GM21447 (cell line): ENCODE data around the gene CERKL.

Source experiments
- ATAC-seq: cut with Tn5 transposase; IDR thresholded peaks from one replicate; pipeline ENCODE4 v1.9.1; 2021; ENCODE audit not compliant: unreplicated experiment

The CERKL gene

DNA sequence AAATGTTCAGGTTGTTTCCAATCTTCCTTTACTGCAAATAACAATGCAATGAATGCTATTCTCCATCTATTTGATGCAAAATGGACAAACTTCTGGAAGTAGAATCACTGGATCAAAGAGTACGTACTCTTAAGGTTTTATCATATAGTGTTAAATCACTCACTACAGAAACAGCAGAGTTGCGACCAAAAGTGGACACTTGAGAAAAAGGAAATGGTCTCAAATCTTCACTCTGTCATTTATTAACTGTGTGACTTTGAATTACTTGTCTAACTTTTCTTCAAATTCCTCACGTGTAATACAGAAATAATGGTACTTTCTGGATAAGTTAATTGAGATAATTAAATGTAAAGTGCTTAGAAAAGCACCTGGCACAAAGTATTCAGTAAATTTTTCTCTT is 78.1 kb downstream of the CERKL start:
- ATAC-seq, result no peak

DNA sequence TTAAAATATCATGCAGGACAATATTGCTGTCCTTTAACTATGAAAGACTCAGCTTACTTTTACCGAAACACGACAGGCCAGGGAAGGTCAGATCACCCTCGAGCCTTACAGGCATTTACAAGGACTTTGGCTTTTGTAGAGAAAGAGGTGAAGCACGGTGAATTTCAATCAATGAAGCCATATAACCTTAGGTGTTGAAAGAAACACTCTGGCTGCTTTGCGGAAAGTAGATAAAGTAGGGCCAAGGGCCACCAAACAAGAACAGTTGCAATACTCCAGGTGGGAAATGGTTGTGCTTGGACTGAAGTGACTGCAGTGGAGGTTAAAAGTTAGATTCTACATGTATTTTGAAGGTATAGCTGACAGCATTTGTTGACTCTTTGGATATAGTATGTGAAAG is 80.5 kb downstream of the CERKL start:
- no peak for ATAC-seq

DNA sequence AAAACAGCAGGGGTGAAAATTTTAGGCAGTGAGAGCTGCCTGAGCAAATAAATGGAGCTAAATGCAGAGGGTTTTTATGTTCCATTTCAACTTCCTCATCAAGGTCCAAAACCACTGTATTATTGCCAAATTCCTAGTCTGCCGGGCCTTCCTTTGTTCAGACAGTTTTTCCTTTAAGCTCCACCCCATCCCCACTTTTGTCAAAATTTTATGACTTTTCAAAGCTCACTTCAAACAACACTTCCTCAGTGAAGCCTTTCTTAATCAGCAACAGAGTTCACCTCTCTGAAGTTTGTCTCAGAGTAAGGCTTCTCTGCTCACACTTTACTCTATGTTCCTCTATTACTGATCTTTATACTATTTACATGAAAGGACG is 81.3 kb downstream of the CERKL start:
- no peak for ATAC-seq

DNA sequence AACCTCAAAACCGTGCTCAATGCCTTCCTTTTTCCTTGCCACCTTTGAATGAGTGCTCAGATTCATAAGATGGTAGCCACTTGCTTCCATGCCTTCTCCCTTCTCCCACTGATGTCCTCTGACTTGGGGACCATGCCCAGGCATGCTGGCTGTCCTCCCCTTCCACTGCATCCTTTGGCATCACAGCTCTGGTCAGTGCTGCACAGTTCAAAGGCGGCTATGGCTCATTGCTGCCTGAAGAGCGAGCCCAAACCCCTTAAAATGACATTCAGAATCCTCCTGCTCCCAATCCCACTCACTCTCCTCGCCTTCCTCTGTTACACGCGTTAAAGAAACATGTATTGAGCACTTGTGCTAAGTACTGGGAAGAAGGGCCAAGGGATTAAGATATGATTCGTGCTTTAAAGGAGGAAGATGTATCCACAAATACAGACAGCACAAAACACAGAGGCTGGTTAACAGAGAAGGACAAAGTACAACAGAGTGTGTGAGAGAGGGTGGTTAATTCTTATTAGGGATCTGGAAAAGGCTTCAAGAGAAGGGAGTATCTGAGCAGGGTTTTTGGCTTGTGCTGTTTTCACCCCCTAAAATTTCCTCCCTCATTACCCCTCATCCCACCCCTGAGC is 81.8 kb downstream of the CERKL start:
- ATAC-seq, result no peak

DNA sequence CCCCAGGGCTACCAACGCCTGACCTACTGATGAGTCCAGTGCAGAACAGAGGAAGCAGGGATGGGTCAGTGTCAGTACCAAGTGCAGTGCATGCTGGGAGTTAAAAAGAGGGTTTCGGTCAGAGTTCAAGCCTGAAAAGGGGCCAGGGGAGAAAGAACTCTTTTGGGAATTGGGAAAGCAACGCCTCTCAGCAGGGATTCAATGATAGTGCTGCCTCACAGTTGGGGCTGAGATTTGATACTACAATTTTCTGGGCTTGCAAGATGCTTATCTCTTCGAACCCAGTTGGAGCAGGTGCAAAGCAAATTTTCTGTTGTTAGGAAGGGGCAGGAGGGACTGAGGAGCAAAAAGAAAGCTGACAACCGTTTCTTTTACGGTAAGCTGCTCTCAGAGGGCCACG is 82.6 kb downstream of the CERKL start:
- ATAC-seq, result no peak

DNA sequence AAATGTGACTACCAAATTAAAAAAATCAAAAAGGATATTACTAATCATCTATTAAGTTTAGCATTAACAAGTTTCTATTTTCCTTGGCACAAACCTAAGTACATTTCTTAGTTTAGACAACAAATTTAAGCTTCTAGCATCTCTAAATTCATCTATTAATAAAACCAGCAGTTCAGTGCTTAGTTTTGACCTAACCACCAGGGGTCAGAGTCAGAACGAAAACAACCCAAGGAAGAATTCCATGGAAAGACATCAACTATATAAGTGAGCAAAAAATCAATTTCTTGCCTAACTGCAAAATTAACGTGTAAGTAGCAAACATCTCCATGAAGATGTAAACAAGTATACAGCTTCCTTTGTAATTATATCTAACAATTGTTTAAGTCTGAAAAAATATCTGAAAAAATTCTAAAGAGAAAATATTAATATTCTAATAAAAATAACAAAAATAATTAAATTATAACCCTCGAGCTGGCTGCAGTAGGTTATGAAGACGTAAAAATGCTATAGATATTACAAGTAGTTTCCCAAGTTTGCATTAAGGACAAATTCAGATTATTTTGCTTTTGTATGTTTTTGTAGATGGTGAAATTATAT is 83.7 kb downstream of the CERKL start:
- ATAC-seq, result no peak

DNA sequence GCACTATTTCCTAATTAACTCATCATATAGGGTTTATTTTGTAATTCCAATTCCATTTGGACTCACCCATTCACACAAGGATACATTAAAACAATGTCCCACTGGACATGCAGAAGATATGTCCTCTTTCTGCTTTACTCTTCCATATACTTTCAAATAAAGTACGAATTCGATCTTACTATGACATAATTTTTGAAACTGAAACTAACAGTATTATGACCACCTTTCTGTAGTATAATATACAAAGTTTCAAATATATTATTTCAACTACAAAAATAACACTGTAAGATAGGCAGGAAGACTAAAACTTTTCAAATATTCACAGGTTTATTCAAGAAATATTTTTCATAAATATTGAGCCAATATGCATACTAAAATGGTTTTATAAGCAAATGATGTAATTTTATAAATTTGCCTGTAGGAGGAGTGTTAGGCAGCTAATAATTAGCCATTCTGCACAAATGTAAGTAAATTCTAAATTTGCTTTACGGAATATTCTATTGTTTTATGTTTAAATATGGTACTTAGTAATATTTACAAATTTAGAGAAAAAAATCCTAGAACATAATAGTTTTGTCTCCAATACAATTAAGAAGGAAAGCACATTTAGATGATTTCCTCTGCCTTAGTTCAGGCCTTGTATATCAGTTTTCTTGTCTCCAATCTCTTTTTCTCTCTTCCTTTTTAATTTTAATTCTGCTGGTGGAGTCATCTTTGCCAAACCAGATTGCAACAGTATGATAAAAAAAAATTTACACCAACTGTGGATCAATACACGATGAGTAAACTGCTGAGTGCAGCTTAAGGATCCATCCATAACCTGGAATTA is 85.9 kb downstream of the CERKL start:
- ATAC-seq, result no peak

DNA sequence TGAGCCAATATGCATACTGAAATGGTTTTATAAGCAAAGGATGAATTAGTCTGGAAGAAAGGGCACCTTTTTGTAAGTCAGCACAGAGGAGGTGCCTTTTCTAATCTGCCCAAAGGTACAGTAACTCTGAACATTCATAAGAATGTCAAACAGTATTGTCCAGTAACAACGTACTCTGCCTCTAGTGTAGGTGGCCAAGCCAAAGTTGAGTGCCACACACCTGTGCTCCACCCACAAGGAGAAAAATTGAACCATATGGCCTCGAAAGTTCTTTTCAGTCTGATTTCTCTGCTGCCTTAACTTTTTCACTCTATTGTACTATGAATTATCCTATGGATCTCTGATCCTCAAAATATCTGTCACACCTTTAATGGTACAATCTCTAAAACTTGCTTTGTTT is 86.8 kb downstream of the CERKL start:
- no peak for ATAC-seq

DNA sequence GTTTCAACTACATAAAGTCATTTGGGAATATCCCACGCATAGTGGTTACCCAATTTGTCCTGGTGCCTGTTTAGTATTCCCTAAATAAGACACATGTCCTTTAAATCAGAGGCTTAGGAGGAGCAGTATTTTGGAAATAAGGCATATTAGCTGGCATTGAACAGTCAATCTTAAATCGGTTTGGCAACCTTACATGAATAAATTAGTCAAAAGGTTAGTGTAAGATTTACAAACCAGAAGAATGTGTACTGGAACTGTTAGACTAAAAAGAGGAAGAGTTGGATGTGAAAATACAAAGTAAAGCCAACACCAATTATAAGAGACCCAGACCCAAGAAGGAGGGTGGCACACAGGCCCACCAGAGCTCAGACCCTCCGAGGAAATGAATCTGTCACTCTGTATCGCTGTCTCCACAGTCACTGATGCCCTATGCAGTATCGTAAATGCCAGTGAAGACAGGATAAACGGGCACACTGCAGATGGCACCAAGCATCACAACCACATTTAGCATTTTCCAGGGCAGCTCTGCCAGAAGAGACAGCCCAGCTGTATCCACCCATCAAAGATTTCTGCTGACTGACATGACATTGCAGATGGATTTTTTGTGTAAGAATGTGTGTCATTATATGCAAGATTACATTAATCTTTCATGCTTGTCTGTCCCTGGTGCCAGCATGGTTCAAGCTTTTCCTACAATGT is 90.4 kb downstream of the CERKL start:
- no peak for ATAC-seq

DNA sequence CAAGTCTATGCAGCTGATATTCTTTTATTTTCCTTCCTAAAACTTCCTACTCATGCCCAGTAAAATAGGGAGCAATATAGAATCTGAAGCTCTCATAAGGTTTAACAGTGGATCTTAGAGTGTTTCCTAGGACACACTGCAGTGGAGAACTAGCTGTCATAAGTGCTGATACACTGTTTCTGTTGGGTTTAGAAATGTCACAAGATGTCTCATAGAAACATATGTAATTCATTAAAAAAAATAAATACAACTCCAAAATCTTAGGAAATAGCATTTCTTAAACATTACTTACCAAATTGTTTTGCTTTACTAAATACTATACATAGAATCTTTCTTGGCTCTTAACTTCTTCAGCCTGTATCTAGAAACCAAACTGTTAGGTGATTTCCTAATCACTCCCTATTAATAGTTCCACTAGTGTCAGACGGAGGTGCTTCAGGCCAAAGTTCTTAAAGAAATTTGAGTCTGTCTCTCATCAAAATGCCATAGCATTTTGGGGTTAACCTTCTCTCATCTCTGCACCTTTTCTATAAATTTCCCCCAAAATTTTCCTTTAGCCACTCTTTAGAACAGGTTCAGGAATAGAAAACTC is 93.7 kb downstream of the CERKL start:
- ATAC-seq, result no peak

DNA sequence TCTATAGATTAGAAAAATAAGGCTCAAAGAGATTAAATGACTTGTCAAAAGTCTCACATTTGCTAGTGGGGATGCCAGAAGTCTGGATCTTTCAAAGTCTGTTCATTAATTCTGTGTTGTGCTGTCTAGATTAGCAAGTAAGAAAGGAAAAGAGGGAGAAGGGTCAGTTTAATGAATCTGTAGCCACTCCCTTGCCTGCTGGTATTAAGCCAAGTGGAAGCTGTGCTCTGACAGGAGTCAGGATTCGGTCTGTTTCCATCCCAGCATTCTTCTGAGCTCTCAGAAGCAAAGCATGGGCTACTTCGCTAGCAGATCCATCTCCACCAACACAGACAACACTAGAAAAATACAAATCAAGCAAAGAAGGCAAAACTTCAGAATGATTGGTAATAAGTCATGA is 98.5 kb downstream of the CERKL start:
- no peak for ATAC-seq

DNA sequence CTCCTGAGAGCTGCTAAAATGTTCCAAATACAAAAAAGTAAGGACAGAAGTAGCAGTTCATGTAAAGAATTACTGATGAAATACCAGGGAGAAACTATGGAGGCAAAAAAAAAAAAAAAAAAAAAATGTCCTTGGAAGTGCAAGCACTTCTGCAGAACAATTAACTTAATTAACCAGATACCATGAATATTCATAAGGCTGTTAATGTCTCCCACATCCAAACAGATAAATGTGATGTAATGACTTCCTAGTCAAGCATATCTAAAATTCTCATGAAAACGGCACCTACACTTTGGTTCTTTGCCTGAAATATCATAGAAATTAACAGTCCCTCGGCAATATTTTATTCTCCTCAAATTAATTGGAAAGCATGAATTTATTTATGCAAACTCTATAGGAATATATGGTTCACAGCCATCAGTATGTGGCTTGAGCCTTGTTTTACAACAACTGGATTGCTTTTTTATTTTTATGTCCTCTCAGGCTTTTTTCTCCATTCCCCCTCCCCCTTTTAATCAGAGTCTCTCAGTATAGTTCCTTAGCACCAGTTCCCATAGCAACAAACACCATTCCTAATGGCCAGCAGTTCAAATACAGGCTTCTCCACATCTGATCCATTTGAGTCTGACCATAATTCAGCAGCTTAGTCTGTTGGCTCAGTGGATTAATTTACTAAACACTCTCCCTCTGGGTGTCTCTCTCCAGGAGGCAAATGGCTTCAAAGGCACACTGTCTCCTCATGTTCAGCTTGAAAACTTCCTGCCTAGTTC is 102.7 kb downstream of the CERKL start:
- no peak for ATAC-seq

DNA sequence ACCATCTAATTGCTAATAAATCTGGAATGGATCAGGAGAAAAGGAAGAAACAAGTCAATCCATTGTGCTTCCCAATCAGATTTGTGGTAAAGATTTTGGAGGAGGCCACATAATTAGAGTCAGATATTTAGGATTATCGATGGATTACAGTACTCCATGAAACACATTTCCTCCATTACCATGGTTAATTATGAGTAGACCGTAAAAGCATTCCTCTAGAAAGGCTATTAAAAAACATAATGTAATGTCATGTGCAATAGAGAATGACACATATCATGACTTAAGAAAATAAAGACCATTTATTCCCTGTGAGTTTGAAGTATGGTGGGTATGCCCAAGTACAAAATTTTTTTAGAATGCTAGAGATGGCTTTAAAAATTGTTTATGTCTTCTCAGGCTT is 103.7 kb downstream of the CERKL start:
- no peak for ATAC-seq

DNA sequence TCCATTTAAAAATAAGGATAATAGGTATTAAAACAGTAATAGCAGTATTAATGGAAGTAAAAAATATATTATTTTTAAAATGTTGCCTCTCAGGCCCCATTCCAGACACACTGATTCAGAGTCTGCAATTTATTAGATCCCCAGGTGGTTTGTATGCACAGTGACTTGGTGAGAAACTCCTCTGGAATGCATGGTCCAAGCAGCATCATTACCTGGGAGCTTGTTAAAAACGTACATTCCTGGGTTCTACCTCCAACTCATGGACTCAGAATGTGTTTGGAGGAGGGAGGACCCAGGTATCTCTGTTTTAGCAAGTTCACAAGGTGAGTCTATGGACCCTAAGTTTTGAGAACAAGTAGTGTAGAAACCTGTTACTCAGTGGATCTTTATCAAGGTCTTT is 104.1 kb downstream of the CERKL start:
- ATAC-seq, result no peak

DNA sequence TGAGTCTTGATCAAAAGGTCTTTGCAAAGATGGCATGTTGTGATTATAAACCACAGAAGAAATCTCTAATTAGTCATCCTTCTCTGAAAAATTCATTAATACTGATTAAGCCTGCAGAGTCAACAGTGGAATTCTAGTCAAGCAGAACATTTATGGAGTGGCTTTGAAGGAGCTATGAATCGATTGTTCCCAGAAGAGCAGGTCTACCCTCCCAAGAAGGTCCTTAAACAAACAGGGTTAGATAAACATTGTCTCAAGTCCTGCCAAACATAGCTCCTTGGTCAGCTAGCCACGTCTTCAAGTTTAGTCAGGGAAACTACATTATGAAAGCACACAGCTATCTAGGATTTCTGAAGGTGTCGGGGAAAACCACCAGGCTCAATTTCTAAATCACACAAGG is 110.8 kb downstream of the CERKL start:
- no peak for ATAC-seq

DNA sequence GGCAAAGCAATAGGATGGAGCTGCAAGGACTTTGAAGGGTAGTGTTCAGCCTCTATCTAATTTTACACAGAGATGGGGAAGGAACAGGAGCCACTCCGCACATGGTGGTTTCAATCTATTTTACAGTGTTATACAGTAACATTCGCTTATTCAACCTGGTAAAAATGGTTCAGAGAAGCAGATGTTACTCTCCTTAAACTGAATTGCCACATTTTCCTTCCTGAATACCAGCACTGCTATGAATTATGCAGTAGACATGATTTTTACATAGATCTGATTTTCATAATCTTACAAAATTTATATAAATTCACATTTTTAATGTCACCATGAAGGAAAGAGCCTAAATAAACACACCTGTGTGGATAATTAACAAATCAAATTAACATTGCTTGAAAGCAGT is 114.7 kb downstream of the CERKL start:
- no peak for ATAC-seq

DNA sequence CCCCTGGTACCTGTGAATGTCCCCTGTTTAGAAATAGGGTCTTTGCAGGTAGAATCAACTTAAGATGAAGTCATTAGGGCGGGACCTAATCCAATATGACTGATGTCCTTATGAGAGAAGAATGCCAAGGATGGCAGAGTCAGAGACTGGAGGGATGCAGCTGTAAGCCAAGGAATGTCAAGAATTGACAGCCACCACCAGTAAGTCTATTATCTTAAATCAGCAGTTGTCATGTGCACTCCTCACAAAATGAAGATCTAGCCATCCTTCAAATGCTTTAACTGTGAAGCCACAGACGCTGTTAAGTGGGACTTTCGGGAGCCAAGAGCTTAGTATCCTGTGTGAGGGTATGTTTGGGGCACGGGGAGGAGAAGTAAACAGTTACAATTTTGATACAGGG is 116.5 kb downstream of the CERKL start:
- ATAC-seq, result no peak

DNA sequence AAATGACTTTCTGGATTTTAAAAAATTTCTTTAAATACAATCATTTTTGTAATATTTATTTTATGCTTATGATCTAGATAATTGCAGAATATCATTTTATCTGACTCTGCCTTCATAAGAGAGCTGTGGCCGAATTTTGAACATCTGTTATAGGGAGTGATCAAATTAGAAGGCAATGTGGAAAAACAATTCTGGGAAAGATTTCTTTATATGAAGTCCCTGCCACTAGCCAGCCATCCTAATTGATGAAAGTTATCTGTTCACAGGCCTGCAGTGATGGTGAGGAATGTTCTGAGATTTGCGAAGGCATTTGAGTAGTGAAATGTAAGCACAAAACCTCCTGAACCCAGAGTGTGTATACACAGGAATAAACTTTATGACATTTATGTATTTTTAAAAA is 120.2 kb downstream of the CERKL start:
- ATAC-seq, result no peak

DNA sequence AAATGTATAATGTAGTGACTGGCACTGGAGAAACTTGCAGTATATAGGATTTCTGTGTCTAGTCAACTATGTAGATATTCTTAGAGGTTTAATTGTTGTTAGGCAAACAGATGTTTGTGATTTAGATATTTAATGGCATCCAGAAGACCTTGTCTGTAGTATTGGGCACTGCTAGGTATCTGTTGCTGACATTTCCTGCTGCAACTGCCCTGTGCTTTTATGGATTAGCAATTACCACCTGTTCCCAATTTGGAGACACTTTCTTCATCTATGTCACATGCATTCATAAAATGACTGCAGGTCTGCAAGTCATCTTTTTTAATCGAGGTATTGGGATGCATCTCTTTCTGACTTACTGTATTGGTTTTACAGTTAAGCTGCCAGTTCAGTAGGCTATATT is 128.5 kb downstream of the CERKL start:
- no peak for ATAC-seq

DNA sequence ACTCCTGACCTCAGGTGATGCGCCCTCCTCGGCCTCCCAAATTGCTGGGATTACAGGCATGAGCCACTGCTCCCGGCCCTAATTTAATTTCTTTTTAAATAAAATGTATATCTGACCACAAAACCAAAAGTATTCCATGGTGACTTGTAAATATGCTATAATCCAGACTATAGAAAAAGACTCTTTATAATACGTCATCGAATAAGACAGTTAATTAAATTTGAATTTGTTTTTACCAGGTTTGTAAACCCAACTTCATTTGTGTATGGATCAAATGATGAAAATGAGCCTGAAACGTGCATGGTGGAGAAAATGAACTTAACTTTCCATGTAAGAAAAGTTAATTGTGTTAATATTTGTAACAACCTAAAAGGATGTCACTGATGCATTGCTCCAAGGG is 129.8 kb downstream of the CERKL start:
- ATAC-seq, result no peak

DNA sequence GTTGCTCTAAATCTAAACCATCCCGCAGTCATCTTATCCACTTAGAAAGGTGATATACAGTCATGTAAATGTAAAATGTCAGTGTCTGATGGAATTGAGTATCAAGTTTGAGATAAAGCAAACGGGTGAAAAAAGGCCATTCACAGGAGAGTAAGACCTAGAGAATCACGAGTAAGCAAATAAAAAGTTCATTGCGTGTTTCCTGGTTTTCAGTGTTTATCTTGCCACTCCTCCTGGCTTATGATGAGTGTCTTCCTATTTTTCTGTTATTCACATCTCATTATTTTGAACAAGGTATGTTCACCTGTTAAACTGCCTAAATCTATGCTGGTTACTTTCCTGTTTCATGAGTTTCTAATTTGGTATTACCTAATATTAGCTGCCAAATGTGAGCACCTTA is 130.9 kb downstream of the CERKL start:
- no peak for ATAC-seq
